K562 (cell line): ENCODE results near the gene RPL36AL. TPM values are rescaled to one million over a fixed set of nuclear protein-coding genes. Genes with fewer than 3 reads are reported as not detected.

Source experiments
- ATAC-seq: fragments of 200-7000 bp; cut with Tn5 transposase; 3 replicates; pipeline ENCODE4 v1.9.1; 2020; ENCODE audit warnings: moderate library complexity
- BruUV-seq: library from RNA; stranded (reverse); fragments of 400-500 nt; replicated peaks from 2 replicates; lab custom pipeline; 2021; lab: Mats Ljungman, UMichigan
- CTCF ChIA-PET: fragments of 300-600 bp; formaldehyde crosslinking; extraction: SDS; loops from one replicate; lab custom pipeline; 2021; ENCODE audit warnings: low intra/inter-chr PET ratio; lab: Yijun Ruan, JAX
- POLR2A ChIA-PET: fragments of 300-600, 350-650 bp; sonication (Branson Sonifier 250); formaldehyde crosslinking; extraction: SDS; loops from one replicate; lab custom pipeline; 2021; ENCODE audit warnings: antibody characterized with exemption, inconsistent platforms; lab: Yijun Ruan, JAX
- DNase-seq, 4 experiments: peaks; one replicate each; pipeline versions ENCODE4 v3.0.0 to v3.0.0-alpha.2; 2011 to 2018; ENCODE audit warnings: low spot score in 3 of 4, mixed read lengths in 3 of 4; ENCODE audit errors: extremely low read depth in 1 of 4
- FAIRE-seq: peaks from 2 replicates; lab custom pipeline; 2011; peaks lifted over from hg19 to GRCh38; lab: Jason Lieb, UNC
- H2AFZ ChIP-seq: 2 replicates; pipeline ENCODE4 v1.6.0; 2011; ENCODE audit warnings: low read depth, low read length, control low read depth, inconsistent platforms
- H3K27ac ChIP-seq: fragments of 200-600 bp; 3 replicates; pipeline ENCODE4 v1.8.0; 2011; ENCODE audit warnings: low read depth, mild to moderate bottlenecking, control low read depth, inconsistent platforms, low read length, moderate library complexity, mixed read lengths; ENCODE audit errors: extremely low read depth
- H3K27me3 ChIP-seq, 2 experiments: fragments of 300-600 bp in 1 of 2; 2 replicates in 1 of 2; 3 replicates in 1 of 2; pipeline versions ENCODE4 v1.6.0 to v1.8.0; 2011; ENCODE audit warnings: inconsistent platforms in 2 of 2, low read length in 2 of 2, mild to moderate bottlenecking in 1 of 2, mixed read lengths in 1 of 2, moderate library complexity in 1 of 2; ENCODE audit not compliant: control insufficient read depth in 2 of 2, insufficient read depth in 2 of 2
- H3K36me3 ChIP-seq: fragments of 300-600 bp; 3 replicates; pipeline ENCODE4 v1.8.0; 2011; ENCODE audit warnings: mild to moderate bottlenecking, low read length, inconsistent platforms; ENCODE audit not compliant: control insufficient read depth, insufficient read depth
- H3K4me1 ChIP-seq, 2 experiments: fragments of 200-600 bp in 1 of 2; replicated peaks in 1 of 2; 2 replicates in 1 of 2; 3 replicates in 1 of 2; pipeline versions ENCODE4 v1.5.1 to v1.8.0; 2011; ENCODE audit warnings: inconsistent platforms in 2 of 2, low read length in 2 of 2, mild to moderate bottlenecking in 1 of 2, mixed read lengths in 1 of 2, moderate library complexity in 1 of 2; ENCODE audit not compliant: control insufficient read depth in 2 of 2, insufficient read depth in 2 of 2
- H3K4me2 ChIP-seq: 2 replicates; pipeline ENCODE4 v1.6.1; 2011; ENCODE audit warnings: low read length, control low read depth, inconsistent platforms, mixed read lengths; ENCODE audit not compliant: insufficient read depth
- H3K4me3 ChIP-seq: fragments of 200-600 bp; sonication (generic), shearing (Covaris generic); 2 replicates; pipeline ENCODE4 v1.5.1; 2016; ENCODE audit warnings: control low read depth, inconsistent platforms
- H3K79me2 ChIP-seq: fragments of 200-600 bp; 3 replicates; pipeline ENCODE4 v1.8.0; 2011; ENCODE audit warnings: low read length, inconsistent platforms; ENCODE audit not compliant: control insufficient read depth, insufficient read depth
- H3K9ac ChIP-seq, 2 experiments: 2 replicates each; pipeline versions ENCODE4 v1.6.0 to v1.6.1; 2011; ENCODE audit warnings: low read depth in 2 of 2, low read length in 2 of 2, control low read depth in 1 of 2, inconsistent platforms in 1 of 2, mild to moderate bottlenecking in 1 of 2, mixed read lengths in 1 of 2; ENCODE audit not compliant: insufficient read depth in 1 of 2
- H3K9me1 ChIP-seq: one replicate; pipeline ENCODE4 v1.6.0; 2011; ENCODE audit warnings: inconsistent platforms, mild to moderate bottlenecking, low read length, moderate library complexity; ENCODE audit not compliant: control insufficient read depth, insufficient read depth
- H3K9me3 ChIP-seq: replicated peaks from 2 replicates; pipeline ENCODE4 v1.5.1; 2011; ENCODE audit warnings: low read depth, low read length, inconsistent platforms; ENCODE audit not compliant: control insufficient read depth, insufficient read depth
- H4K20me1 ChIP-seq: replicated peaks from 2 replicates; pipeline ENCODE4 v1.6.1; 2011; ENCODE audit warnings: low read length, inconsistent platforms, mixed read lengths; ENCODE audit not compliant: control insufficient read depth, insufficient read depth
- ATF6 ChIP-seq: sonication (generic); formaldehyde crosslinking; IDR thresholded peaks from 2 replicates; pipeline ENCODE4 v1.4.0; 2020; ENCODE audit warnings: mild to moderate bottlenecking, missing genetic modification reagents
- DIDO1 ChIP-seq: fragments of 450-650 bp; IDR thresholded peaks from 2 replicates; pipeline ENCODE4 v1.6.1; 2016; ENCODE audit warnings: low read depth, missing biosample characterization, missing genetic modification characterization
- NEUROD1 ChIP-seq: fragments of 150-350 bp; IDR thresholded peaks from 2 replicates; pipeline ENCODE4 v1.6.1; 2014; ENCODE audit warnings: borderline replicate concordance, low read length, low read depth; ENCODE audit not compliant: partially characterized antibody
- NONO ChIP-seq, 2 experiments: fragments of 200-400 bp in 1 of 2; fragments of 450-650 bp in 1 of 2; formaldehyde crosslinking in 1 of 2; IDR thresholded peaks; 2 replicates each; pipeline ENCODE4 v1.6.1; 2017; ENCODE audit warnings: low read depth in 2 of 2, mild to moderate bottlenecking in 2 of 2, moderate library complexity in 2 of 2, low read length in 1 of 2
- TBP ChIP-seq: optimal IDR thresholded peaks from 2 replicates; pipeline ENCODE3; 2011; ENCODE audit warnings: low read depth, low read length, improper control_type of control experiment
- TCF7 ChIP-seq: sonication (generic); IDR thresholded peaks from 2 replicates; pipeline ENCODE4 v1.6.1; 2016; ENCODE audit warnings: antibody characterized with exemption, borderline replicate concordance
- ZNF589 ChIP-seq: fragments of 200-800 bp; sonication (Bioruptor generic); IDR thresholded peaks from 2 replicates; pipeline ENCODE4 v1.6.1; 2016; ENCODE audit warnings: low read depth, missing genetic modification characterization, missing compliant biosample characterization
- WGBS: fragments of 100-300 bp; shearing (Covaris generic); methylation state at CpG from one replicate; pipeline ENCODE4 v1.1.6; 2016; ENCODE audit warnings: low coverage, mixed read lengths; ENCODE audit not compliant: insufficient coverage; ENCODE audit errors: missing lambda C conversion rate; 5-methylcytosine and 5-hydroxymethylcytosine counted together
- in situ Hi-C: fragments of 300-500 bp; cut with MboI; formaldehyde crosslinking; loops from 4 replicates; pipeline ENCODE4 v1.15.0; 2018; ENCODE audit warnings: inconsistent platforms, mixed read lengths
- intact Hi-C: fragments of 100-400 bp; cut with micrococcal nuclease; formaldehyde crosslinking; loops from 2 replicates; pipeline ENCODE4 v1.14.2; 2022
- polyA plus RNA-seq, 8 experiments: library from polyadenylated mRNA; depleted of rRNA in 4 of 8; stranded (reverse) in 5 of 8; unstranded in 3 of 8; fragments of >200 nt; fragmentation: Nextera tagmentation in 2 of 8; fragmentation: Illumina TruSeq in 1 of 8; extraction: Ambion mirVana in 2 of 8; extraction: Trizol in 1 of 8; gene quantifications; 2 replicates each; pipeline versions ENCODE4 v1.2.1 to v1.2.3, GENCODE V29; 2011 to 2014; ENCODE audit warnings: inconsistent platforms in 1 of 8, missing spikeins in 1 of 8
- total RNA-seq, 7 experiments: library from RNA; depleted of rRNA in 6 of 7; stranded (reverse); fragments of >200 nt in 6 of 7; fragmentation: Illumina TruSeq in 2 of 7; extraction: Trizol in 2 of 7; gene quantifications; 2 replicates each; pipeline versions ENCODE4 v1.2.1 to v1.2.3, GENCODE V29; 2011 to 2021; ENCODE audit warnings: low replicate concordance in 1 of 7

The RPL36AL gene
- total and polyA plus RNA-seq, 9 of the 15 experiments (the other 6 are each of a cell fraction or from before 2014, with no cell fraction given), result 146 to 674 (median 360) TPM

DNA sequence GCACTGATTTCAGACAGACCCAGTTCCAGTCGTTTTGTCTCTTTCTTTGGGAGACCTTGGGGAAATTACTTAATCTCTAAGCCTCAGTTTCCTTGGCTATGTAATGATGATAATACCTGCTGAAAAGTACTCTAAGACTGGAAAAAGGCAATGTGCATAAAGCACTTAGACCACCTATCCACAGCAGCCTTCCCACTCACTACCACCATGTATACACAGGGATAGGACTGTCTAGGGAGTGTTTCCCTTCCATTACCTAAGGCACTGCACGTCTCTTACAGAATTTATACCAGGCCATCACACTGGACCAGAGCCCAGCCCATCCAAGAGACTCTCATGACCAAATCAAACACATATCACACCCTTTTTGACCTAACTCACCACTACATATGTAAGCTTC lies 40.6 kb downstream of the RPL36AL start (continued):
- TF ChIP-seq ATF6 (CRISPR knock-in tag) (no peak), TCF7 (no peak)

DNA sequence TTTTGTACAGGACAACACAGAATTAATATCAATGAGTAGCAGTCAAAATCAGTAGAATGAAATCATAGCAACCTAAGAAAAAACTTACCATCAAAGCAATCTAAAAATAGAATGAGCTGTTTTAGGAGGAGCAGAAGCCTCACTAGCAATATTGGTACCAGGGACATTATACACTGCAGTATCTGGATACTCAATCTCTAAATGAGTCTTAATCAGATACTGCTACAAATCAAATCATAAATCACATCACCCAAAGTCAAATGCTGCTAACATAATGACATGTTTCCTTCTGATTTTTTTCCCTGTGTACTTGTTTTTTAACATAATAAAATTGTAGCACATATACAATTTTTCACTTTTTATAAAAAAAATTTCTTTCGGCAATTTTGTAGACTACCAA lies 42.3 kb downstream of the RPL36AL start:
- no peak overlapping the region for H3K4me3 ChIP-seq
- H3K9me3 ChIP-seq, result no peaks in the 10 kb centered on the region
- peaks cover 16% of the 10 kb centered on the region; the same call in 1 of the 2 replicates for H4K20me1 ChIP-seq
- in situ Hi-C loops (no loop called here), intact Hi-C loops (no loop called here)
- no peak overlapping the region for H2AFZ ChIP-seq
- no TSS peak for BruUV-seq
- H3K36me3 ChIP-seq, result peaks cover 41% of the 10 kb centered on the region
- no peak overlapping the region for H3K27ac ChIP-seq
- TF ChIP-seq ZNF589, result no peak
- TF ChIP-seq NEUROD1, result no peak
- TF ChIP-seq DIDO1 (tag), result no peak
- no peak for TF ChIP-seq TBP
- TF ChIP-seq NONO (IDR thresholded peaks at IDR 0.05; ENCODE audit: low read depth in 2 of 2, low read length in 1 of 2), result no peak
- TF ChIP-seq, all 486 proteins: peak for 0
- CTCF ChIA-PET, result no interaction called here
- POLR2A ChIA-PET, result no interaction called here
- ATAC-seq (no peak), DNase-seq (no peak), FAIRE-seq (no peak)
- no peak overlapping the region for H3K4me2 ChIP-seq
- H3K79me2 ChIP-seq, result peaks cover 35% of the 10 kb centered on the region
- H3K4me1 ChIP-seq, result peaks cover 3 to 6% of the 10 kb centered on the region in 2 experiments; a peak in 4 of 5 replicates
- H3K9me1 ChIP-seq, result peaks cover 3% of the 10 kb centered on the region
- WGBS, result no CpG with 5 or more reads among the region's 1 CpG
- H3K27me3 ChIP-seq, result no peaks in the 10 kb centered on the region
- H3K9ac ChIP-seq, result no peak overlapping the region
